NCI-H2171 treated with DMSO at 0.1 percent for 48 hours (cell line): ENCODE data around the gene DQX1.

ENCODE experiments used
- DNase-seq: peaks from one replicate; lab custom pipeline; 2025; lab: John Stamatoyannopoulos, UW

DQX1 gene

DNA sequence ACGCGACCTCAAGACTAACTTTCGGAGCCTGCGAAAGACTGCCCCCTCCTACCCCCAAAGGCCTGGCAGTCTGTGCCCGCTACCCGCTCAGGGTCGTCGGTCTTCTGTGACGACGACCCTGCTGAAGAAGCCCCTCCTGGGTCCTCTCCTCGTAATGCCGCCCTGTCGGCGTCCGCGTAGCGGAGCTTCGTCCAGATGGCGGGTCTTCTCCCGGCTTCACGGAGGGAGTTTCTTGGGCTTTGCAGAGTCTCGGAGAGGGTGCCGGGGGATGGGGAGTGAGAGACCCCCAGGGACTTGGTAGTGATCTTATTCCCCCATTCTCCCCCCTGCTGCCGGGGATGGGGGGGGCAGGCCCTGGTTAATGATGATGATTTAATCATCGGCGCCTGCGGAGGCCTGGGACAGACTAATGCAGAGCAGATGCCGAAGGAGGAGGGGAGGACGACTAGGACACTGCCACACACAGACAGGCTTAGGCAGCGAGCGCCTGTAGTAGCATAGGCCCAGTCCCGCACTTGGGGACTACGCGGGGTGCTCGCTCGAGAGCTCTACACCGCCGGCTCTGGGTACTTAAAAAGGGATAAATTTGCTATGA, 18.0 kb downstream of the DQX1 start:
- DNase-seq = peak; percentile 89

- DNase-seq = peak; percentile 99
Measured at GRCh38 chr2:74507145-74507925, 18.7 kb downstream of the DQX1 start, which contains the start of gene PCGF1. Gene PCGF1 (minus strand): TSS chr2:74507695. CDS start chr2:74507668, 27 bp downstream.

- DNase-seq = no peak
Measured at GRCh38 chr2:74505448-74506246, 20.4 kb downstream of the DQX1 start.

GRCh38 chr2:74504591-74504990, 21.4 kb downstream of the DQX1 start:
- no peak for DNase-seq

- DNase-seq = no peak
Measured at GRCh38 chr2:74503506-74504475, 22.2 kb downstream of the DQX1 start.

GRCh38 chr2:74502720-74503505, 23.1 kb downstream of the DQX1 start:
- no peak for DNase-seq

DNA sequence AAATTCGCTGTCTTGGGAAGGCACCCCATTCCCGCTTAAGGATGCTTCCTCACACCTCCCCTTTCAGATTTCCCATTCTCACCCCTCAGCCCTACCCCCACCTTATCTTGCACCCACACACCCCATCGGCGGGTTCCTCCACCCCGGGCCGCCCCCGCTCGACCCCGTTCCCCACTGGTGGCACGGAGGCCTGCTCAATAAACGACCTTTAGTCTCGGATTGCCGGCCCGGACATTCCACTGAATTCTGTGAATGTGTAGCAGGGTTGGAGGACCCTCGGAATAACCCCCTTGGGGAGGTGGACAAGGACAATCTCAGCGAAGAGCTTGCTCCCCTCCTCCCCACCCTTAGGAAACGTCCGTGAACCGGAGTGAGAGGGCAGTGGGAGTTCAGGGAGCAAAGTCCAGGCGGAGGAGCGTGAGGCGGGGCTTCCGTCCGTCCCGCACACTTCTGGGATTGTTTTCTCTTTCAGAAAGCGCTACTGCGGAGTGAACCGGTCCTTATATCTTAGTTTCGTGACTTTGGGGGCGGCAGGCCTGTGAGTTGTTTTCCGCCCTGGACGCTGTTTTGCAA, 23.8 kb downstream of the DQX1 start:
- no peak for DNase-seq

DNA sequence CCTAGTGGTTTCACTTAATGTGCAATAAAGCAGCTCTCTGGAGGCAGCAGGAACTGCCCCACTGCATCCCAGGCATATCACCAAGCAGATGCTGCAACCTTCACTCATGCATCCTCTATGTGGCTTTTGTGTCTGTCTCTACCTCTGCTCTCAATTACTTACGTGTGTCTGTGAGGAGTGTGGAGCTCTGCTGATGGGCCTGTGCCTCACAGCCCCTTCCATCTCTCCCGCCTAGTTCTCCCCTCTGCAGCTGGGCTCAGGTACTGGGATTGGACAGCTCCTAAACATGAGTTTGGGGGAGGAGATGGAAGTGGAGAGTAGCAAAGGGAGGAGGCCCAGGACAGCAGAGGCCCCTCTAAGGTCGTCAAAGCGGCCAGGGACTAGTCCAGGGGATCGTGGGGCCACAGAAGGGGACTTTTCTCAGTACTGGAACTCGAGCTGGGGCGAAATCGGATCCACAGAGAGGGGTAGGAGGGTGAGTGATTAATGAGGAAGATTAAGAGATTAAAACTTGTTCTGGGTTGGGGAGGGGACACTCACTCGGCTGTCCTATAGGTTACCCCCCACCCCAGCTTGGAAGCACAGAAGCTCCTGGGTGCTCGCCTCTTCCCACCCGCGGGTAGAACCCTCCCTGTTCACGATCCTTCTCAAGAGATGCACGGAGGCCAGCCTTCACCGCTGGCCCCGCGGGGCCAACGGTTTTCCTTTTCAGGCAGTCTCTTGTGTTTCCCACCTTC, 24.5 kb downstream of the DQX1 start:
- DNase-seq = no peak

DNA sequence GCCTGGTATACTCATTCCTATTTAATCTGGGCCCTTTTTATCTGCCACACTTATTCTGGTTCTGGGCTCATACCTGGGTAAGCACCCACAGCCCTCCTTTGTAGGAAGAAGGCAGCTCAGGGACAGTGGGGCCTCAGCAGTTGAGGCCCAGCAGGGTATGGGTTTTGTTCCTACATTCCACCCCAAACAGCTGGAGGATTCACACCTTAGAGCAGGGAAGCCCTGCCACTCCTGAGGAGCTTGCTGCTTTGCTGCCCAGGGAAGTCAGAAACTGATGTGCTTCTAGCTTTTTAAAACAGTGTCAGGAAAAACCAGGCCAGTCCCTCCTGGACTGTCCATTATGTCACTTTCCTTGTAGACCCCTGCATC, 25.5 kb downstream of the DQX1 start:
- no peak for DNase-seq

GRCh38 chr2:74499940-74500577, 26.0 kb downstream of the DQX1 start:
- DNase-seq = no peak

- DNase-seq = no peak
Measured at GRCh38 chr2:74499267-74499939, 26.6 kb downstream of the DQX1 start, which contains the start of gene LBX2. Gene LBX2 (minus strand): TSS chr2:74499603. CDS start chr2:74499537, 66 bp downstream.

DNA sequence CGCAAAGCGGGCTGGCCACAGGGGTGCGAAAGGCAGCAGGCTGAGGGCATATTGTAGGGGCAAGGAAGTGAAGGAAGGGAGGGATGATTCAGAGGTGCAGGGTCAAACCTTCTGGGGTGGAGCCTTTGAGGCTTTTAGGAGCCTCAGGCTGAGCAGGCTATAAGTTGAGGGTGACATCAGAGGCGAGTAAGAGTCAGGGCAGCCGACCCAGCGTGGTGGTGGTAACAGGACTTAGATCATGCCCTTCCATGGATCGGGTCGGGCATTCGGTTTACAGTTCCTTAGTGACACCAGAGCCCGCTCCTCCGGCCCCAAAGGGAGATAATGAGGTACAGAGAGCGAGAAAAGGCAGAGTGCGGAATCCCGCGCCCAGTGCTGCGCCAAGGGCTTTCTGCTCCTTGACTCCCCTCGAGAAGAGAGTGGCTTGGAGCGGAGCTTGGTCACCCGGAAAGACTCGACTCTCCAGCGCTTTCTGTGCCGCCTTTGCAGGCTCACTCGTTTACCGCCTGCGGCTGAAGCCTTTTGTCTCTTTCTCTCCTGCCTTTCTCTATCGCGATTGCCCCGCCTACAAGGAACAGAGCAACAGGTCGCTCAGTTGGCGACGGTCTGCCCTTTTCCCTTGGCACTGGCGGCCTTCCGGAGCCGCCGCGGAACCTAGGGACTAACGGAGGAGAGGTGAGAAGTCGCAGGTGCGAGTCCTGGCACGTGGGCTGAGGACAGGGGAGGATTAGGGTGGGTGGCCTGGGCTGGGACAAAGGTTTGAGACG, 27.3 kb downstream of the DQX1 start:
- no peak for DNase-seq

DNA sequence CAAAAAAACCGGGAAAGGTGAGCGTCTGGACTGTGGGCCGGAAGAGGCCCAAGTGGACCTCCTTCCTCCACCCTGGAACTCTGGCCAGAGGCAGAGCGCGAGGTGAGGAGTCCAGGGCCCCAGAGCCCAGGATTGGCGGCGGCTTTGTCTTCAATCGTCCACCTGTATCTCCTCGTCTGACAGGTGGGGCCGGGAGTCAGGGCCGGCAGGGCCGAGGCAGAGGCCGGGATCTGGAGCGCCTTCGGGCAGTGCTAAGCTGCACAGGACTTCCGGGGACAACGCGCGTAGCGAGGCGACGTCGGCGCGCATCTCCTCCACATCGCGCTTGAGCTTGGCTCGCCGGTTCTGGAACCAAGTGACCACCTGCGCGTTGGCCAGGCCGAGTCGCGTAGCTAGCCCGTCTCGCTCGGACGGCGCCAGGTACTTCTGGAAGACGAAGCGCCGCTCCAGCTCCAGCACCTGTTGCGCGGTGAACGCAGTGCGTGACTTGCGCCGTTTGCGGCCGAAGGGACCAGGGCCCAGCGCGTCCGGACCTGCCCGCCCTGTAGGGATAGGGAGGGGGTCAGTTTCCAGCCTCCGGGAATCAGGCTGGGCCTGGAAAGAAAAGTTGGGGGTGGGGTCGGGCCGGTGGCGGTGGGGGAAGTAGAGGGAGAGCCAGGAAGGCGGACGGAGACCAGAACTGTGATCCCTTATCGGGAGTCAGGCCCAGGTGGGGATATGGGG, 28.1 kb downstream of the DQX1 start:
- no peak for DNase-seq

DNA sequence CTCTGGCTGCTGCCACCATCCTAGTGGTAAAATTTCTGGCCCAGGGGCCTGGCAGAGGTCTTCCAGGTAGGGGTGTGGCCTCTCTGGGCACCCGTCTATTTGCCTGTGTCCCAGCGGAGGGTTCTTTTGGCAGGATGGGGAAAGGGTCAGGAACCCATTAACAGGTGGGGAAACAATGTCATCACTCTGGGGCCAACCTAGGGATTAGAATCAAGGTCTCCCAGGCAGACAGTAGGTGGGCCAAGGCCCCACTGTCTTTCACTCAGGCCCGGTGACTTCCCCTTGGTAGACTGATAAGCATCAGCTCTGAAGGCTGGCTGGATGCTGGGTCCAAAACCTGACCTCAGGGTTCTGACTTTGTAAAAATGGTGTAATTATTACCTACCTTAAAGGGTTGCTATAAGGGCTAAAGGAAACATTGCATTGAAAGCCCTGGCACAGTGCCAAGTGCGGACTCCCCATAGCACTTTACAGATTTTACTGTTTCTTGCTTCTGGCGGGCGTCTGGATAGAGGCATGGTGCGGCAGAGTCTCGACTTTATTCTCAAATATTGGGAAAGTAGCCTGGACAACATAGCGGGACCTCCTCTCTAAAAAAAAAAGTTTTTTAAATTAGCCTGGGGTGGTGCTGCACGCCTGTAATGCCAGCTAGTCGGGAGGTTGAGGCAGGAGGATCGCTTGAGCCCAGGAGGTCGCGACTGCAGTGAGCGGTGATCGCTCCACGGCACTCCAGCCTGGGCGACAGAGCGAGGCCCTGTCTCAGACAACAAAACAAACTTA, 28.8 kb downstream of the DQX1 start:
- DNase-seq = no peak

DNA sequence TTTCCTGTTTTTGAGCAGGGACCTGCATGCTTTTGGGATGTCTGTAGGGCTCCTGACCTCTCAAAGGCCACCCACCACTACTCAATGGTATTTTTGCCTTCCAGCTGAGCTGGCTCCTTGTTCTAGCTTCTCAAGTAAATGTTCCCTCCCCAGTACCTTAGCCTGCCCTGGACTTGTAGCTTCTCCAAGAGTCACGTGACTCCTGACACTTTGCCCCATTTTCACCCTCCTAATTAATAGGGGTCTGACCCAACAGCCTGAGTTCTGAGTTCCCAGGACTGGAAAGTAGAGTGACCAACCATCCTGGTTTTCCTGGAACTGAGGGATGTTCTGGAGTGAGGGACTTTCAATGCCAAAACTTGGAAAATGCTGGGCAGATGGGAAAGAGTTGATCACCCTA, 30.6 kb downstream of the DQX1 start:
- DNase-seq = no peak

DNA sequence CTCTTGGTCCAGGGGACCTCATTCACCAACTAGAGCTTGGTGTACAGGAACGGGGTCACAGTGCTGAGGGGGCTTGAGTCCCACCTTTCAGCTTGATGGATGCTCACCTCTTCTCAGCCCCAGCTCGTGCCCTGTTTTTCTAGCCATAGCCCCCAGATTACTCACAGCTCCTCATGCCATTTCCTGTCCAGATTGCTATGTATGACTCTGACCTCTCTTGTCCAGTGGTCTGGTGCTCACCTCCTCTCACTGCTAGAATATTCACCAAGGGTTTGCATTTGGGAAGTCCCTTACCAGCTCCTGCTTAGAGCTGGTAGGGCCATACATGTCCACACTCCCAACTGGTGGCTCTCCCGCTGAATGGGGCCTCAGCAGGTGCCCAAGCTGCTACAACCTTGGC, 32.5 kb downstream of the DQX1 start:
- DNase-seq = no peak
